ENCODE data around the gene TUBGCP2.

Gene TUBGCP2

GRCh38 chr10:133258818-133259601, 49.7 kb downstream of the TUBGCP2 start:
- no peak overlapping the region for H3K4ac ChIP-seq (ENCODE audit: low read depth, low read length)
- no peak overlapping the region for H3K9ac ChIP-seq (ENCODE audit: low read length)
- no peak overlapping the region for H4K5ac ChIP-seq (ENCODE audit: low read length)
- no peak overlapping the region for H2BK15ac ChIP-seq (replicated peaks; ENCODE audit: low read depth)
- no peak overlapping the region for H3K18ac ChIP-seq (ENCODE audit: low read length)
- H3K4me1 ChIP-seq (ENCODE audit: control insufficient read depth, low read depth, low read length): no peaks in the 10 kb centered on the region
- no peaks in the 10 kb centered on the region for H3K27me3 ChIP-seq (ENCODE audit: insufficient read depth, low read length, poor library complexity)
- WGBS (ENCODE audit: extremely low coverage, insufficient coverage, low lambda C conversion rate): no CpG with 5 or more reads among the region's 24 CpGs
- no peak overlapping the region for H3K27ac ChIP-seq (ENCODE audit: low read depth, low read length)
- H2AK5ac ChIP-seq (ENCODE audit: low read length): no peak overlapping the region
- no peak overlapping the region for H4K8ac ChIP-seq (ENCODE audit: low read depth, low read length)
- no peak for DNase-seq
- no peak overlapping the region for H2BK5ac ChIP-seq (ENCODE audit: low read length)
- H2BK120ac ChIP-seq (ENCODE audit: low read depth, low read length): no peak overlapping the region
- no peak overlapping the region for H3K23ac ChIP-seq (ENCODE audit: low read length)
- H3K4me2 ChIP-seq (ENCODE audit: low read length): no peak overlapping the region
- H3K4me3 ChIP-seq (ENCODE audit: low read length): no peak overlapping the region
- no peaks in the 10 kb centered on the region for H3K79me2 ChIP-seq (ENCODE audit: control insufficient read depth, insufficient read depth, low read length)
- H3K79me1 ChIP-seq (ENCODE audit: low read length): no peaks in the 10 kb centered on the region
- H3K56ac ChIP-seq (ENCODE audit: low read length): no peak overlapping the region
- H3K36me3 ChIP-seq (ENCODE audit: control insufficient read depth, insufficient read depth, low read length): no peaks in the 10 kb centered on the region

GRCh38 chr10:133258066-133258817, 50.4 kb downstream of the TUBGCP2 start:
- WGBS (ENCODE audit: extremely low coverage, insufficient coverage, low lambda C conversion rate): no CpG with 5 or more reads among the region's 21 CpGs
- Histone ChIP-seq H3K4me2 (ENCODE audit: low read length) (no peak overlapping the region), H3K4me3 (ENCODE audit: low read length) (no peak overlapping the region), H3K27ac (ENCODE audit: low read depth, low read length) (no peak overlapping the region), H3K9ac (ENCODE audit: low read length) (peak overlapping the region; percentile 57), H3K4ac (ENCODE audit: low read depth, low read length) (no peak overlapping the region), H3K56ac (ENCODE audit: low read length) (peak overlapping the region; percentile 84), H2AK5ac (ENCODE audit: low read length) (no peak overlapping the region), H4K8ac (ENCODE audit: low read depth, low read length) (no peak overlapping the region), H3K27me3 (ENCODE audit: insufficient read depth, low read length, poor library complexity) (no peaks in the 10 kb centered on the region), H3K79me1 (ENCODE audit: low read length) (no peaks in the 10 kb centered on the region), H3K23ac (ENCODE audit: low read length) (no peak overlapping the region), H2BK15ac (replicated peaks; ENCODE audit: low read depth) (no peak overlapping the region), H4K5ac (ENCODE audit: low read length) (no peak overlapping the region), H2BK120ac (ENCODE audit: low read depth, low read length) (no peak overlapping the region), H3K79me2 (ENCODE audit: control insufficient read depth, insufficient read depth, low read length) (no peaks in the 10 kb centered on the region), H3K4me1 (ENCODE audit: control insufficient read depth, low read depth, low read length) (no peaks in the 10 kb centered on the region), H3K36me3 (ENCODE audit: control insufficient read depth, insufficient read depth, low read length) (no peaks in the 10 kb centered on the region), H2BK5ac (ENCODE audit: low read length) (no peak overlapping the region), H3K18ac (ENCODE audit: low read length) (no peak overlapping the region)
- no peak for DNase-seq

GRCh38 chr10:133257489-133258065, 51.1 kb downstream of the TUBGCP2 start:
- Histone ChIP-seq H2BK120ac (ENCODE audit: low read depth, low read length) (no peak overlapping the region), H3K4me3 (ENCODE audit: low read length) (peak overlapping the region; percentile 7), H3K79me1 (ENCODE audit: low read length) (no peaks in the 10 kb centered on the region), H3K9ac (ENCODE audit: low read length) (peak overlapping the region; percentile 57), H2BK15ac (replicated peaks; ENCODE audit: low read depth) (no peak overlapping the region), H3K23ac (ENCODE audit: low read length) (no peak overlapping the region), H3K27me3 (ENCODE audit: insufficient read depth, low read length, poor library complexity) (no peaks in the 10 kb centered on the region), H3K4me2 (ENCODE audit: low read length) (peak overlapping the region; percentile 85), H3K56ac (ENCODE audit: low read length) (peak overlapping the region; percentile 84), H3K27ac (ENCODE audit: low read depth, low read length) (no peak overlapping the region), H4K8ac (ENCODE audit: low read depth, low read length) (no peak overlapping the region), H3K18ac (ENCODE audit: low read length) (no peak overlapping the region), H2BK5ac (ENCODE audit: low read length) (no peak overlapping the region), H3K4ac (ENCODE audit: low read depth, low read length) (no peak overlapping the region), H3K4me1 (ENCODE audit: control insufficient read depth, low read depth, low read length) (no peaks in the 10 kb centered on the region), H2AK5ac (ENCODE audit: low read length) (no peak overlapping the region), H3K36me3 (ENCODE audit: control insufficient read depth, insufficient read depth, low read length) (no peaks in the 10 kb centered on the region), H3K79me2 (ENCODE audit: control insufficient read depth, insufficient read depth, low read length) (no peaks in the 10 kb centered on the region), H4K5ac (ENCODE audit: low read length) (no peak overlapping the region)
- WGBS (ENCODE audit: extremely low coverage, insufficient coverage, low lambda C conversion rate): no CpG with 5 or more reads among the region's 27 CpGs
- DNase-seq: peak; percentile 73

- no peaks in the 10 kb centered on the region for H3K79me1 ChIP-seq (ENCODE audit: low read length)
- H2BK5ac ChIP-seq (ENCODE audit: low read length): no peak overlapping the region
- H3K27me3 ChIP-seq (ENCODE audit: insufficient read depth, low read length, poor library complexity): no peaks in the 10 kb centered on the region
- no CpG with 5 or more reads among the region's 15 CpGs for WGBS (ENCODE audit: extremely low coverage, insufficient coverage, low lambda C conversion rate)
- no peaks in the 10 kb centered on the region for H3K36me3 ChIP-seq (ENCODE audit: control insufficient read depth, insufficient read depth, low read length)
- H3K56ac ChIP-seq (ENCODE audit: low read length): no peak overlapping the region
- no peak overlapping the region for H2AK5ac ChIP-seq (ENCODE audit: low read length)
- no peaks in the 10 kb centered on the region for H3K79me2 ChIP-seq (ENCODE audit: control insufficient read depth, insufficient read depth, low read length)
- no peak overlapping the region for H2BK120ac ChIP-seq (ENCODE audit: low read depth, low read length)
- no peak overlapping the region for H3K4me2 ChIP-seq (ENCODE audit: low read length)
- no peak overlapping the region for H3K27ac ChIP-seq (ENCODE audit: low read depth, low read length)
- H3K4ac ChIP-seq (ENCODE audit: low read depth, low read length): no peak overlapping the region
- no peak for DNase-seq
- H3K23ac ChIP-seq (ENCODE audit: low read length): no peak overlapping the region
- H3K4me1 ChIP-seq (ENCODE audit: control insufficient read depth, low read depth, low read length): no peaks in the 10 kb centered on the region
- H3K18ac ChIP-seq (ENCODE audit: low read length): no peak overlapping the region
- no peak overlapping the region for H3K9ac ChIP-seq (ENCODE audit: low read length)
- H4K8ac ChIP-seq (ENCODE audit: low read depth, low read length): no peak overlapping the region
- no peak overlapping the region for H2BK15ac ChIP-seq (replicated peaks; ENCODE audit: low read depth)
- H3K4me3 ChIP-seq (ENCODE audit: low read length): no peak overlapping the region
- H4K5ac ChIP-seq (ENCODE audit: low read length): no peak overlapping the region
Measured at GRCh38 chr10:133255323-133255722, 53.3 kb downstream of the TUBGCP2 start.

- no peaks in the 10 kb centered on the region for H3K79me2 ChIP-seq (ENCODE audit: control insufficient read depth, insufficient read depth, low read length)
- no peak overlapping the region for H3K27ac ChIP-seq (ENCODE audit: low read depth, low read length)
- DNase-seq: no peak
- H3K36me3 ChIP-seq (ENCODE audit: control insufficient read depth, insufficient read depth, low read length): no peaks in the 10 kb centered on the region
- no peak overlapping the region for H3K18ac ChIP-seq (ENCODE audit: low read length)
- no peak overlapping the region for H3K4ac ChIP-seq (ENCODE audit: low read depth, low read length)
- no peak overlapping the region for H3K56ac ChIP-seq (ENCODE audit: low read length)
- no CpG with 5 or more reads among the region's 13 CpGs for whole genome bisulfite sequencing (ENCODE audit: extremely low coverage, insufficient coverage, low lambda C conversion rate)
- H3K4me1 ChIP-seq (ENCODE audit: control insufficient read depth, low read depth, low read length): no peaks in the 10 kb centered on the region
- H2AK5ac ChIP-seq (ENCODE audit: low read length): no peak overlapping the region
- H2BK15ac ChIP-seq (replicated peaks; ENCODE audit: low read depth): no peak overlapping the region
- H3K23ac ChIP-seq (ENCODE audit: low read length): no peak overlapping the region
- H4K5ac ChIP-seq (ENCODE audit: low read length): no peak overlapping the region
- H3K9ac ChIP-seq (ENCODE audit: low read length): no peak overlapping the region
- no peak overlapping the region for H4K8ac ChIP-seq (ENCODE audit: low read depth, low read length)
- no peaks in the 10 kb centered on the region for H3K79me1 ChIP-seq (ENCODE audit: low read length)
- no peak overlapping the region for H3K4me2 ChIP-seq (ENCODE audit: low read length)
- no peak overlapping the region for H2BK120ac ChIP-seq (ENCODE audit: low read depth, low read length)
- no peak overlapping the region for H3K4me3 ChIP-seq (ENCODE audit: low read length)
- no peaks in the 10 kb centered on the region for H3K27me3 ChIP-seq (ENCODE audit: insufficient read depth, low read length, poor library complexity)
- no peak overlapping the region for H2BK5ac ChIP-seq (ENCODE audit: low read length)
Measured at GRCh38 chr10:133254421-133255120, 54.1 kb downstream of the TUBGCP2 start.

All from mesendoderm (in vitro differentiated cells).